Measurements from ENCODE around the gene INTS15. TPM values are rescaled to one million over a fixed set of nuclear protein-coding genes. Genes with fewer than 3 reads are reported as not detected.

INTS15 gene
- 30.5 and 38.1 TPM in 2 replicates for total RNA-seq (2014; rRNA removed; shearing (Covaris generic))
- polyA plus RNA-seq (2015; cell fraction: cytosol; rRNA removed): 31.5 and 34.7 TPM in 2 replicates
- 31.5 and 38.1 TPM in 2 replicates for polyA plus RNA-seq (2015; cell fraction: nucleus; rRNA removed)

GRCh38 chr7:6589829-6590644 is at the start of gene INTS15:
INTS15 (plus strand) TSS chr7:6590021; CDS start chr7:6590284, 263 bp downstream.
- peak; percentile 49 for DNase-seq (ENCODE audit: low read depth)

GRCh38 chr7:6542368-6542767 is 47.5 kb upstream of the INTS15 start:
- DNase-seq (ENCODE audit: low read depth): no peak

GRCh38 chr7:6545398-6546126 is 44.3 kb upstream of the INTS15 start:
- no peak for DNase-seq (ENCODE audit: low read depth)

DNA sequence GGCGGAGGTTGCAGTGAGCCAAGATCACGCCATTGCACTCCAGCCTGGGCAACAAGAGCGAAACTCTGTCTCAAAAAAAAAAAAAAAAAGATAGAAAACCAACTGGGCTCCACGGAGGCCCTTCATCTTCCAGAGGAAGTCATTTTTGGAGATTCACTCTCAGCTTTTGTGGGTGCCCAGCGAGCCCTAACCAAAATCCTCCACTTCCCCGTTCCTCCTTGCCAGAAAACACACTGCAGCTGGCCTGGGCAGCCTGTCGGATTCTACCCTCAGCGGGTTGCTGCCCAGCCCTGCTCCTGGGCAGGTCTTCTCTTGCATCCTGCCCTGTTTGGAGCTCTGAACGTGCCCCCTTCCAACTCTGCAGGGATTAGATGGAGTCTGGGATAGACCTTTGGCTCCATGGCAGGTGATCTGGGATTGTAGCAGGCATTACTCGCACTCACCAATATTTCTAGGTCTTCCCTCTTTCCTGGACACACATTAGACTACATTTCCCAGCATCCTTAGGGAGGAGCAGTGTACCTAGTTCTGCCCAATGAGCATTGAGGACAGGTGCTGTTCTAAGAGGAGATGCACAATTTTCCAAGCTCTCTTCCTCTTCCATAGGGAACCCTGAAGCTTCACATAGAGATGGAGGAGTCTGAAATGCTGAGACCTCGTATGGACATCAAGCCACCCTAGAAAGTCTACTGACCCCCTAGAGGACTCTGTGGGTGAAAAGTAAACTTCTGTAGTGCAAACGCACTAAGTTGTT is 43.1 kb upstream of the INTS15 start:
- DNase-seq (ENCODE audit: low read depth): no peak

- DNase-seq (ENCODE audit: low read depth): no peak
Measured at GRCh38 chr7:6547400-6547799, 42.4 kb upstream of the INTS15 start.

- no peak for DNase-seq (ENCODE audit: low read depth)
Measured at GRCh38 chr7:6551016-6551511, 38.8 kb upstream of the INTS15 start, which contains the start of gene GRID2IP. GRID2IP (minus strand) TSS chr7:6551461; CDS start chr7:6551436, 25 bp downstream.

DNA sequence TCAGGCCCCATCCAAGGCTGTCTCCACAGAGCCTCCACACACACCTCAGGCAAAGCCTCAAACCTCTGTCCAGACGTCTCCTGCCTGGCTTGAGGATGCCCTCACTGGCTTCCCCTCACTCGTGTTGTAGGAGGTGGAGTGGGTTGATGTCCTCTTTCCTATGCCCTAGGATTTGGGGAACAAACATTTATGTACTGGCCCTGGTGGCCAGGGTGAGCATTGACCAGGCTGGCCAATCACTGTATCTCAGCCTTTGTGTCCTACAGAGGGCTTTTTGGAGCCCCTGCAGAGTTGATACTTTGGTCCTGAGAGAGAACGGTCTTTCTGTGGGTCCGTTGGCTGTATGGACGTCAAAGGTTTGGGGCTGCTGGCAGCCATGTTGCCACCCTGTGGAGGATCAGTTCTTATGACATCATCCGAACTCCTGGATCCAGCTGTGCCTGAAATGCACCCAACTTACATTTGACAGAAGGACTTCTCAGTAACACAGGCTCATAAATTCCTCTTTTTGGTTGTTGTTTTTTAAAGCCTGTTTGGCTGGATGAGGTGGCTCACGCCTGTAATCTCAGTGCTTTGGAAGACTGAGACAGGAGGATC is 36.3 kb upstream of the INTS15 start:
- DNase-seq (ENCODE audit: low read depth): no peak

DNA sequence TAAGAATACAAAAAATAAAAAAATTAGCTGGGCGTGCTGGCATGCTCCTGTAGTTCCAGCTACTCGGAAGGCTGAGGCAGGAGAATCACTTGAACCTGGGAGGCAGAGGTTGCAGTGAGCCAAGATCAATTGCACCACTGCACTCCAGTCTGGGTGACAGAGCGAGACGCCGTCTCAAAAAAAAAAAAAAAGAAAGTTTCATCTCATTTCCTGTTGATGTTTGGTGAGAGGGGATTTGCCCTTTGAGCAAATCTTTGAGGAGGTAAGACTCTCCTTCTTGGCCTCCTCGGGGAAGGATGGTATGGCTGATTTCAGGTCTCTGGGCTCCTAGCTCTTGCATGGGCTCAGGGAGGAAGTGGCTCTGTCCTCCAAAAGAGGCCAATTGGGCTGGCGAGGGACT is 35.0 kb upstream of the INTS15 start:
- no peak for DNase-seq (ENCODE audit: low read depth)

- DNase-seq (ENCODE audit: low read depth): no peak
Measured at GRCh38 chr7:6556196-6556595, 33.6 kb upstream of the INTS15 start.

GRCh38 chr7:6558837-6559236 is 31.0 kb upstream of the INTS15 start:
- DNase-seq (ENCODE audit: low read depth): peak; percentile 34

DNA sequence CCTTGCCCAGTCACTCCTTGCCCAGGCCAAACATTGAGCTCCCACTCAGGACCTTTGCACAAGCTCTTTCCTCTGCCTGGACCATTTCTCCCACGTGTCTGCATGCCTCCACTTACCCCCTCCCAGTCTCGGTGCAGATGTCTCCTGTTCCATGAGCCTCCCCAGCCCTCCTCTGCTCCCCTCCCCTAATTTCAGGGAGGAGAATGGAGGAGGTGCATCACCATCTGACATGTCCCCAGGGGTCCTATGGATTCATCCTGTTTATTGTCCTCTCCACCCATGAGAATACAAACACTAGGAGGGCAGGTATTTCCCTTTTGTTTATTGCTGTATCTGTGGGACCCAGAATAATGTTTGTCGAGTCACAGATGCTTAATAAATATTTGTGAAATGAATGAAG is 29.9 kb upstream of the INTS15 start:
- no peak for DNase-seq (ENCODE audit: low read depth)

GRCh38 chr7:6562106-6562505 is 27.7 kb upstream of the INTS15 start:
- no peak for DNase-seq (ENCODE audit: low read depth)

DNA sequence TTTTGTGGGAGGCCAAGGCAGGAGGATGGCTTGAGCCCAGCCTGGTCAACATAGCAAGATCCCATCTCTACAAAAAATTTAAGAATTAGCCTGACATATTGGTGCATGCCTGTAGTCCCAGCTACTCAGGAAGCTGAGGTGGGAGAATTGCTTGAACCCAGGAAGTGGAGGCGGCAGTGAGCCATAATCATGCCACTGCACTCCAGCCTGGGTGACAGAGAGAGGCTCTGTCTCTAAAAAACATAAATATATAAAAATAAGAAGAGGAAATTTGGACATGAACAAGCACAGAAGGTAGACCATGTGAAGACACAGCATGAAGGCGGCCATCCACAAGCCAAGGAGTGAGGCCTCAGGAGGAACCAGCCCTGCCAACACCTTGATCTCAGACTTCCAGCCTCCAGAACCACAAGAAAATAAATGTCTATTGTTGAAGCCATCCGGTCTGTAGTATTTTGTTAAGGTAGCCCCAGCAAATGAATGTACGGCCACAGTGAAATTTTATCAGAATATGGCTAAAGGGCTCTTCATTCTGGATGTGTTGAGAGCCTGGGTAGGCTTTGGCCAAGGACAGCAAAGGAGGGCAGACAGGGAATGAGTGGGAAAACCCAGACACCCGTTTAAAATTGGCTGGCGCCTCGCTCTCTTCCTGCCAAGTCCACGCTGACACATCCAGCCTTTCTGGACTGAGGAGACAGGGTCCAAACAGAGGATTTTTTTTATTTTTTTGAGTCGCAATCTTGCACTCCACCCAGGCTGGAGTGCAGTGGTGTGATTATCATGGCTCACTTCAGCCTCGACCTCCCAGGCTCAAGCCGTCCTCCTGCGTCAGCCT is 25.7 kb upstream of the INTS15 start:
- no peak for DNase-seq (ENCODE audit: low read depth)

GRCh38 chr7:6565655-6566054 is 24.2 kb upstream of the INTS15 start:
- DNase-seq (ENCODE audit: low read depth): no peak

- no peak for DNase-seq (ENCODE audit: low read depth)
Measured at GRCh38 chr7:6567886-6568285, 21.9 kb upstream of the INTS15 start.

DNA sequence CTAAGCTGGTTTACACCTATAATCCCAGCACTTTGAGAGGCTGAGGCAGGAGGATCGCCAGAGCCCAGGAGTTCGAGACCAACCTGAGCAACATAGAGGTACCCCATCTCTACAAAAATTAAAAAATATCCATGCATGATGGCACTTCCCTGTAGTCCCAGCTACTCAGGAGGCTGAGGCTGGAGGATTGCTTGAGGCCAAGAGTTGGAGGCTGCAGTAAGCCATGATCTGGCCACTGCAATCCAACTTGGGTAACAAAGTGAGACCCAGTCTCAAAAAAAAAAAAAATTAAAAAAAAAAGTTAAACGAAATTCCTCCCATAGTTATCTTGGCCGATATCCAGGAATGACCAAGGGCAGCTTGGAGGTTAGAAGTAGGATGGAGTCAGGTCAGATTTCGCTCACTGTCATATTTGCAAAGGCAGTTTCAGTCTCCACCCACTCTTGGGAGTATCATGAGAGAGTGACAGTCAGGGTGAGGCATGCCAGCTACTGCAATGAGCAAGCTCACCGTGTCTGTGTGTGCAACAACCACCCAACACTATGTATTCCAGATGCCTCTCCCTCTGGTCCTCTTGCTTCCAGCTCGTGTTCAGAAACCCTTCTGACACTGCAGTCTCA is 18.6 kb upstream of the INTS15 start:
- DNase-seq (ENCODE audit: low read depth): no peak

DNA sequence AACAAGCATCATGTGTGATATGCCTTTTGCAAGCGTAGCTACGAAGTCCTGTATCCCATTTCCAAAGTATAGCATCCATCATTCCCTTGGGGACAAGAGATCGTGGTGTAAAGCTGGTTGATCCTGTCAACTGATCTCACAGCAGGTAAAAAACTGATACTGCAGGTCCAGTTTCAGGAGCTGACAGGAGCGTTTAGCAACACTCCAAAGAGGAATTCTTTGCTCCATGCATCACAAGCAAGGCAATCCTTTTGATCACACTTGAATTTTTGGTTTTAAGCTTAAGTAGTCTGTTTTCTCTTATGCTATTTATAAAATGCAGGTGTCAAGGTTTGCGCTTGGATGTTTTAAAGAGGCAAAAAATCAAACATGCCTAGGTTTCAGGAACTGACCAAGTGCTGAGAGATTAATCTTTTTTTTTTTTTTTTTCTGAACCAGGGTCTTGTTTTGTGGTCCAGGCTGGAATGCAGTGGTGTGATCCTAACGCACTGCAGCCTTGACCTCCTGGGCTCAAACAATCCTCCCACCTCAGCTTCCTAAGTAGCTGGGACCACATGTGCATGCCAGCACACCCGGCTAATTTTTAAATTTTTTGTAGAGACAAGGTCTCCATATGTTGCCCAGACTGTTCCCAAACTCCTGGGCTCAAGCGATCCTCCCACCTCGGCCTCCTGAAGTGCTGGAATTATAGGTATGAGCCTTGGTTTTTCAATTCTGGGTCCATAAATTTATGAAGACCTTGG is 14.4 kb upstream of the INTS15 start:
- no peak for DNase-seq (ENCODE audit: low read depth)

DNA sequence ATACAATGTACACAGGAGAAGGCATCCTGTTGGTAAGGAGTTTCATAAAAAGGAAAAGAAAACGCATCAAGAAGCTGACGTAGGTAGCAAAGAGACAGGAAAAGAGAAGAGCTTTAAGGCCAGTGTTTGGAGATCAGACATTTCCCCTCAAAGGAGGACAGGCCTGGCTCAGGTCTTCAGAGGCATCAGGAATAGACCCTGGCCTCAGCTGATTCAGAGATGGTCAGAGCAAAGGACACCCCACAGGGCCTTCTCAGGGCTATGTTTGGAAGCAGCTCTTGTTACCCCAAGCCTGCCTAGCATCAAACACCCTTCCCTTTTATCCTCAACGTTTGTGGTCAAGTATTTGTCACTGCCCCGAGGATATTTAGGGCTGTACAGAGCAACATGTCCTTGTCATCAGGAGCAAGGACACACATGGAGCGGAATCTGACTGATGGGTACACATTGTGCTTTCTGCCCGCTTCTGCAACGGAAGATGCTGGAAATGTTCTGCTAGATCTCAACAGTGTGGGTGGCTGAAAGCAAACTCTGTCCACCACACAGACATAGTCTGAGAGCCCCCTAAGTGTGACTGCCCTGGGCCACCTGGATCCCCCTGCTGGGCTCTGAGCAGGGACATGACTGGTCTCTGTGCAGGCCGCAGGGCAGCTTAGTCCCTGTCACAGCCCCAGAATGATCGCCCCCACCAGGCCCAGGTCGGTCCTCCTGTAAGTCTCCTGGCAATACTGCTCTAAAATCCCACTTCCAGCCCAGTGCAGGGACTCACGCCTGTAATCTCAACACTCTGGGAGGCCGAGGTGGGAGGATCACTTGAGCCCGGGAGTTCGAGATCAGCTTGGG is 13.6 kb upstream of the INTS15 start:
- no peak for DNase-seq (ENCODE audit: low read depth)

Measured in HT1080 (cell line).